ENCODE results near the gene MTRF1L. TPM values are rescaled to one million over a fixed set of nuclear protein-coding genes. Genes with fewer than 3 reads are reported as not detected.

Gene MTRF1L
- total and polyA plus RNA-seq, 2 of the 8 experiments (the other 6 are each of a cell fraction or from before 2014, with no cell fraction given) = 4.5 to 26.5 TPM

- H2BK20ac ChIP-seq (ENCODE audit: low read length) = no peak overlapping the region
- H3K36me3 ChIP-seq (ENCODE audit: control insufficient read depth in 2 of 4, insufficient read depth in 4 of 4, low read length in 3 of 4) = peaks cover 0 to 18% (median 7%) of the 10 kb centered on the region in 4 experiments; a peak in 4 of 8 replicates
- no peak overlapping the region for H3K4me2 ChIP-seq (ENCODE audit: insufficient read depth in 1 of 2, low read depth in 2 of 2, low read length in 2 of 2)
- no peak overlapping the region for H3K14ac ChIP-seq (ENCODE audit: insufficient read length)
- no peak overlapping the region for H2AFZ ChIP-seq (ENCODE audit: low read length)
- POLR2A ChIA-PET (ENCODE audit: partially characterized antibody) = interaction anchor here (1.7 to 5.5 kb wide), 3 partner anchors 9 to 14 kb away, joined by 5 to 103 read pairs (median 6); partner anchors contain the start of gene MTRF1L
- CTCF ChIA-PET (ENCODE audit: partially characterized antibody) = no interaction called here
- H4K5ac ChIP-seq (ENCODE audit: insufficient read length, low read depth, low read length) = no peak overlapping the region
- no peak overlapping the region for H3K4me3 ChIP-seq (ENCODE audit: extremely low read depth in 1 of 4, insufficient read depth in 2 of 4, low read depth in 3 of 4, low read length in 4 of 4)
- H2AK5ac ChIP-seq (ENCODE audit: low read depth, low read length) = no peak overlapping the region
- DNase-seq (ENCODE audit: low read depth in 1 of 2, low spot score in 2 of 2) (no peak), FAIRE-seq (no peak)
- H3K27ac ChIP-seq (ENCODE audit: low read depth, low read length) = no peak overlapping the region
- peaks cover 0 to 1% of the 10 kb centered on the region in 2 experiments for H4K20me1 ChIP-seq (replicated peaks in 1 of 2; ENCODE audit: control insufficient read depth in 1 of 2, insufficient read depth in 2 of 2, low read length in 2 of 2)
- no peak overlapping the region for H3K4ac ChIP-seq (replicated peaks; ENCODE audit: insufficient read length, low read depth, low read length)
- H3K23me2 ChIP-seq (ENCODE audit: low read depth, low read length) = peaks cover 5% of the 10 kb centered on the region
- H2BK120ac ChIP-seq (replicated peaks; ENCODE audit: low read depth, low read length) = no peak overlapping the region
- H2BK15ac ChIP-seq (ENCODE audit: low read length) = no peak overlapping the region
- peaks cover 16 to 62% of the 10 kb centered on the region in 2 experiments for H3K79me2 ChIP-seq (ENCODE audit: control insufficient read depth in 1 of 2, insufficient read depth in 2 of 2, low read length in 2 of 2)
- H3K56ac ChIP-seq (replicated peaks; ENCODE audit: insufficient read length, low read depth, low read length) = no peak overlapping the region
- H4K8ac ChIP-seq (ENCODE audit: extremely low read depth, insufficient read depth, low read length) = no peak overlapping the region
- H2BK12ac ChIP-seq (ENCODE audit: low read depth, low read length) = no peak overlapping the region
- H3K23ac ChIP-seq (ENCODE audit: insufficient read length) = no peak overlapping the region
- no peak overlapping the region for H2BK5ac ChIP-seq (ENCODE audit: low read depth, low read length)
- no peak overlapping the region for H4K91ac ChIP-seq (replicated peaks; ENCODE audit: insufficient read length, low read length)
- no peaks in the 10 kb centered on the region for H3K9me3 ChIP-seq (ENCODE audit: insufficient read depth in 2 of 2, low read depth in 1 of 2, low read length in 1 of 2)
- 86% methylated on average over 2 of the region's 2 CpGs; no CpG with 5 or more reads in 1 of the 2 experiments for whole genome bisulfite sequencing, 2 experiments (ENCODE audit: extremely low coverage in 1 of 2, insufficient coverage in 1 of 2, insufficient read length in 1 of 2, insufficient replicate concordance in 2 of 2, low coverage in 1 of 2, low lambda C conversion rate in 2 of 2, missing lambda C conversion rate in 1 of 2)
- H3K79me1 ChIP-seq (ENCODE audit: low read depth, low read length) = no peaks in the 10 kb centered on the region
- no peak overlapping the region for H3K18ac ChIP-seq (ENCODE audit: extremely low read depth, low read length)
- H3K9ac ChIP-seq (replicated peaks in 1 of 4; ENCODE audit: extremely low read depth in 1 of 4, low read depth in 3 of 4, low read length in 3 of 4) = no peak overlapping the region
- peaks cover 0 to 2% (median under 1%) of the 10 kb centered on the region in 4 experiments; a peak in 3 of 7 replicates for H3K4me1 ChIP-seq (replicated peaks in 1 of 4; ENCODE audit: control insufficient read depth in 3 of 4, insufficient read depth in 4 of 4, low read length in 3 of 4)
- no peaks in the 10 kb centered on the region for H3K27me3 ChIP-seq (replicated peaks in 1 of 4; ENCODE audit: control insufficient read depth in 3 of 4, extremely low read depth in 1 of 4, insufficient read depth in 3 of 4, low read length in 3 of 4)
- TF ChIP-seq SIRT6 (IDR thresholded peaks at IDR 0.05; ENCODE audit: low read length) = no peak
These were observed 15.5 kb downstream of the MTRF1L start for GRCh38 chr6:152986978-152987377.

Measured in H1 (cell line).